H9 (cell line): ENCODE measurements around the gene GSG1L. TPM values are rescaled to one million over a fixed set of nuclear protein-coding genes. Genes with fewer than 3 reads are reported as not detected.

Experiments
- DNase-seq: peaks from one replicate; pipeline ENCODE4 v3.0.0-alpha.2; 2017
- H2AFZ ChIP-seq: one replicate; pipeline ENCODE4 v1.6.1; 2013; ENCODE audit warnings: mild to moderate bottlenecking, low read length, control low read depth, moderate library complexity
- H2AK5ac ChIP-seq: 2 replicates; pipeline ENCODE4 v1.6.1; 2013; ENCODE audit warnings: low read length, control low read depth, mixed read lengths; ENCODE audit not compliant: insufficient read length
- H2BK120ac ChIP-seq: one replicate; pipeline ENCODE4 v1.6.1; 2013; ENCODE audit warnings: low read depth, mild to moderate bottlenecking, low read length, control low read depth, inconsistent platforms; ENCODE audit not compliant: poor library complexity, severe bottlenecking
- H2BK12ac ChIP-seq: 2 replicates; pipeline ENCODE4 v1.6.1; 2013; ENCODE audit warnings: low read length, control low read depth, mixed read lengths, low read depth; ENCODE audit not compliant: insufficient read length
- H2BK15ac ChIP-seq: 2 replicates; pipeline ENCODE4 v1.6.1; 2013; ENCODE audit warnings: low read depth, low read length, control low read depth
- H2BK20ac ChIP-seq: one replicate; pipeline ENCODE4 v1.6.1; 2013; ENCODE audit warnings: low read depth, mild to moderate bottlenecking, low read length, control low read depth, inconsistent platforms; ENCODE audit not compliant: poor library complexity, severe bottlenecking
- H2BK5ac ChIP-seq: 2 replicates; pipeline ENCODE4 v1.6.1; 2013; ENCODE audit warnings: low read length, control low read depth, mixed read lengths; ENCODE audit not compliant: insufficient read length
- H3K14ac ChIP-seq: 2 replicates; pipeline ENCODE4 v1.6.1; 2013; ENCODE audit warnings: low read length, control low read depth; ENCODE audit not compliant: insufficient read depth
- H3K18ac ChIP-seq: 2 replicates; pipeline ENCODE4 v1.6.1; 2013; ENCODE audit warnings: low read depth, mild to moderate bottlenecking, mixed read lengths, low read length, control low read depth; ENCODE audit not compliant: insufficient read length
- H3K23ac ChIP-seq: 2 replicates; pipeline ENCODE4 v1.6.1; 2013; ENCODE audit warnings: low read length, control low read depth, mixed read lengths, low read depth; ENCODE audit not compliant: insufficient read length
- H3K23me2 ChIP-seq: 2 replicates; pipeline ENCODE4 v1.6.1; 2013; ENCODE audit warnings: low read depth, mild to moderate bottlenecking, mixed read lengths, low read length, control low read depth; ENCODE audit not compliant: insufficient read length, poor library complexity, severe bottlenecking
- H3K27ac ChIP-seq: 2 replicates; pipeline ENCODE4 v1.5.1; 2013; ENCODE audit warnings: low read length, control low read depth, mixed read lengths, low read depth; ENCODE audit not compliant: insufficient read length
- H3K27me3 ChIP-seq: 2 replicates; pipeline ENCODE4 v1.6.1; 2013; ENCODE audit warnings: low read length, control low read depth, inconsistent platforms; ENCODE audit not compliant: insufficient read depth
- H3K4ac ChIP-seq: 2 replicates; pipeline ENCODE4 v1.6.1; 2013; ENCODE audit warnings: low read depth, mild to moderate bottlenecking, control low read depth, inconsistent platforms, low read length, moderate library complexity
- H3K4me1 ChIP-seq: 2 replicates; pipeline ENCODE4 v1.6.1; 2013; ENCODE audit warnings: low read length, control low read depth, inconsistent platforms; ENCODE audit not compliant: insufficient read depth
- H3K4me2 ChIP-seq: 2 replicates; pipeline ENCODE4 v1.6.1; 2013; ENCODE audit warnings: low read length, control low read depth, mixed read lengths; ENCODE audit not compliant: insufficient read length, insufficient read depth
- H3K56ac ChIP-seq: 2 replicates; pipeline ENCODE4 v1.6.1; 2013; ENCODE audit warnings: low read depth, mild to moderate bottlenecking, mixed read lengths, low read length, control low read depth; ENCODE audit not compliant: insufficient read length
- H3K79me1 ChIP-seq: 2 replicates; pipeline ENCODE4 v1.6.1; 2013; ENCODE audit warnings: low read depth, mild to moderate bottlenecking, moderate library complexity, low read length, control low read depth, inconsistent platforms; ENCODE audit not compliant: insufficient read depth, poor library complexity, severe bottlenecking
- H3K79me2 ChIP-seq: 2 replicates; pipeline ENCODE4 v1.6.1; 2013; ENCODE audit warnings: low read length, control low read depth, inconsistent platforms; ENCODE audit not compliant: insufficient read depth
- H3K9ac ChIP-seq: 2 replicates; pipeline ENCODE4 v1.6.1; 2013; ENCODE audit warnings: low read length, control low read depth, mixed read lengths; ENCODE audit not compliant: insufficient read length; ENCODE audit errors: extremely low read depth
- H3K9me3 ChIP-seq: one replicate; pipeline ENCODE4 v1.6.1; 2013; ENCODE audit warnings: low read depth, low read length, inconsistent platforms; ENCODE audit not compliant: control insufficient read depth
- H3T11ph ChIP-seq: one replicate; pipeline ENCODE4 v1.6.1; 2013; ENCODE audit warnings: mild to moderate bottlenecking, low read length, control low read depth, inconsistent platforms
- H4K20me1 ChIP-seq: one replicate; pipeline ENCODE4 v1.6.1; 2013; ENCODE audit not compliant: control insufficient read depth, insufficient read length, insufficient read depth
- H4K5ac ChIP-seq: 2 replicates; pipeline ENCODE4 v1.6.1; 2013; ENCODE audit warnings: low read depth, mild to moderate bottlenecking, mixed read lengths, low read length, control low read depth; ENCODE audit not compliant: insufficient read length
- H4K8ac ChIP-seq: replicated peaks from 2 replicates; pipeline ENCODE4 v1.6.1; 2013; ENCODE audit warnings: low read length, control low read depth, mixed read lengths, low read depth; ENCODE audit not compliant: insufficient read length
- H4K91ac ChIP-seq: 2 replicates; pipeline ENCODE4 v1.6.1; 2013; ENCODE audit warnings: low read depth, mild to moderate bottlenecking, moderate library complexity, mixed read lengths, low read length, control low read depth; ENCODE audit not compliant: insufficient read length
- H3K27ac Mint-ChIP-seq, 3 experiments: 2 replicates in 2 of 3; 3 replicates in 1 of 3; pipeline ENCODE4 v1.8.0; 2020 to 2021; ENCODE audit warnings: mixed read lengths in 3 of 3, mild to moderate bottlenecking in 1 of 3, moderate library complexity in 1 of 3
- H3K27me3 Mint-ChIP-seq: 2 replicates; pipeline ENCODE4 v1.8.0; 2021; ENCODE audit warnings: low read depth, mild to moderate bottlenecking, moderate library complexity, mixed read lengths
- H3K36me3 Mint-ChIP-seq, 3 experiments: 2 replicates in 2 of 3; 3 replicates in 1 of 3; pipeline ENCODE4 v1.8.0; 2020 to 2021; ENCODE audit warnings: low read depth in 3 of 3, mixed read lengths in 3 of 3; ENCODE audit not compliant: insufficient read depth in 1 of 3
- H3K4me1 Mint-ChIP-seq, 2 experiments: 2 replicates each; pipeline ENCODE4 v1.8.0; 2020; ENCODE audit warnings: mixed read lengths in 2 of 2
- H3K4me3 Mint-ChIP-seq, 2 experiments: 2 replicates in 1 of 2; 3 replicates in 1 of 2; pipeline ENCODE4 v1.8.0; 2020 to 2021; ENCODE audit warnings: mild to moderate bottlenecking in 2 of 2, mixed read lengths in 2 of 2, moderate library complexity in 1 of 2
- H3K9me3 Mint-ChIP-seq, 2 experiments: 2 replicates in 1 of 2; 3 replicates in 1 of 2; pipeline ENCODE4 v1.8.0; 2020; ENCODE audit warnings: mild to moderate bottlenecking in 2 of 2, mixed read lengths in 2 of 2, moderate library complexity in 1 of 2
- CTCF ChIP-seq: fragments of 200-600 bp; sonication (generic); conservative IDR thresholded peaks from 3 replicates; pipeline ENCODE4 v1.8.0; 2021; ENCODE audit warnings: antibody characterized with exemption, mild to moderate bottlenecking
- WGBS: extraction: QIAGEN DNeasy Blood & Tissue Kit; methylation state at CpG from one replicate; pipeline ENCODE4 v1.1.7; 2013; ENCODE audit warnings: missing lambda C conversion rate, low lambda C conversion rate, mixed read lengths; ENCODE audit not compliant: insufficient read length; ENCODE audit errors: extremely low coverage; 5-methylcytosine and 5-hydroxymethylcytosine counted together
- total RNA-seq: library from RNA; stranded (reverse); gene quantifications from 2 replicates; pipeline ENCODE4 v1.2.1, GENCODE V29; 2021

GSG1L gene
- total RNA-seq, 1 experiment from 2014 or later, result 0.35 TPM

GRCh38 chr16:28014851-28015250, 48.7 kb downstream of the GSG1L start:
- H3K9me3 Mint-ChIP-seq, result peaks cover 0 to 3% of the 10 kb centered on the region in 2 experiments; a peak in 2 of 5 replicates
- Histone ChIP-seq H4K5ac (no peak overlapping the region), H4K20me1 (no peaks in the 10 kb centered on the region), H3K27me3 (no peaks in the 10 kb centered on the region), H2BK12ac (no peak overlapping the region), H2BK20ac (no peak overlapping the region), H3K4me2 (no peak overlapping the region), H3K56ac (no peak overlapping the region), H3K79me1 (no peaks in the 10 kb centered on the region), H3K14ac (no peak overlapping the region), H2BK120ac (no peak overlapping the region), H4K91ac (no peak overlapping the region), H2AK5ac (no peak overlapping the region), H3K4me1 (no peaks in the 10 kb centered on the region), H2AFZ (no peak overlapping the region), H2BK5ac (no peak overlapping the region), H3K9me3 (no peaks in the 10 kb centered on the region), H4K8ac (no peak overlapping the region), H3T11ph (no peak overlapping the region), H3K4ac (no peak overlapping the region), H3K9ac (no peak overlapping the region), H3K18ac (no peak overlapping the region), H2BK15ac (no peak overlapping the region), H3K23me2 (no peaks in the 10 kb centered on the region), H3K23ac (no peak overlapping the region), H3K27ac (no peak overlapping the region), H3K79me2 (no peaks in the 10 kb centered on the region)
- DNase-seq, result no peak
- TF ChIP-seq CTCF, result no peak
- H3K4me1 Mint-ChIP-seq, result peaks cover 8 to 9% of the 10 kb centered on the region in 2 experiments
- no peak overlapping the region for H3K4me3 Mint-ChIP-seq
- WGBS, result no CpG with 5 or more reads among the region's 3 CpGs
- peaks cover 9% of the 10 kb centered on the region for H3K27me3 Mint-ChIP-seq
- no peak overlapping the region for H3K27ac Mint-ChIP-seq
- no peaks in the 10 kb centered on the region for H3K36me3 Mint-ChIP-seq
